A549 (cell line): ENCODE data around the gene KCTD18. TPM values are rescaled to one million over a fixed set of nuclear protein-coding genes. Genes with fewer than 3 reads are reported as not detected.

Experiments
- ATAC-seq, 2 experiments: fragments of 200-7000 bp in 1 of 2; fragments of >200 bp in 1 of 2; cut with Nextera tagmentation in 1 of 2; cut with Tn5 transposase in 1 of 2; 3 replicates each; pipeline versions ENCODE4 v1.8.0 to v1.9.1; 2018 to 2020; ENCODE audit warnings: mild to moderate bottlenecking in 1 of 2, moderate library complexity in 1 of 2
- CTCF ChIA-PET: fragments of 300-600 bp; sonication (Branson Sonifier 250); formaldehyde crosslinking; extraction: SDS; loops from one replicate; lab custom pipeline; 2021; ENCODE audit warnings: antibody characterized with exemption, inconsistent platforms; lab: Yijun Ruan, JAX
- POLR2A ChIA-PET: fragments of 350-600 bp; formaldehyde crosslinking; extraction: SDS; loops from one replicate; lab custom pipeline; 2021; ENCODE audit warnings: antibody characterized with exemption, inconsistent platforms; lab: Yijun Ruan, JAX
- DNase-seq, 2 experiments: peaks; one replicate each; pipeline versions ENCODE4 v3.0.0 to v3.0.0-alpha.2; 2011 to 2016; ENCODE audit warnings: low read depth in 1 of 2, low spot score in 1 of 2
- FAIRE-seq: peaks from 2 replicates; lab custom pipeline; 2011; peaks lifted over from hg19 to GRCh38; lab: Jason Lieb, UNC
- H3K27ac ChIP-seq, 2 experiments: fragments of >200 bp; sonication (Bioruptor Twin); formaldehyde crosslinking; 3 replicates each; pipeline ENCODE4 v1.5.1; 2016 to 2017
- H3K4me1 ChIP-seq: fragments of >200 bp; sonication (Bioruptor Twin); formaldehyde crosslinking; 3 replicates; pipeline ENCODE4 v1.6.1; 2016
- H3K4me2 ChIP-seq: fragments of >200 bp; sonication (Bioruptor Twin); formaldehyde crosslinking; 3 replicates; pipeline ENCODE4 v1.6.1; 2016
- H3K4me3 ChIP-seq: fragments of >200 bp; sonication (Bioruptor Twin); formaldehyde crosslinking; 3 replicates; pipeline ENCODE4 v1.5.1; 2016
- H3K9me3 ChIP-seq: fragments of >200 bp; sonication (Bioruptor Twin); formaldehyde crosslinking; 3 replicates; pipeline ENCODE4 v1.6.1; 2016
- CBX2 ChIP-seq: fragments of 200-600 bp; sonication (generic); IDR thresholded peaks from 2 replicates; pipeline ENCODE4 v1.6.1; 2016; ENCODE audit warnings: low read depth, mild to moderate bottlenecking, borderline replicate concordance
- CBX8 ChIP-seq: fragments of 200-600 bp; sonication (generic); IDR thresholded peaks from 2 replicates; pipeline ENCODE4 v1.6.1; 2016
- CEBPB ChIP-seq, 2 experiments: fragments of >200 bp in 1 of 2; sonication (Bioruptor Twin) in 1 of 2; formaldehyde crosslinking in 1 of 2; IDR thresholded peaks; 2 replicates each; pipeline ENCODE4 v1.6.1; 2012 to 2016
- CHD2 ChIP-seq: fragments of 150-350 bp; IDR thresholded peaks from 2 replicates; pipeline ENCODE4 v1.6.1; 2014; ENCODE audit warnings: low read length; ENCODE audit not compliant: partially characterized antibody
- EP300 ChIP-seq, 2 experiments: fragments of >200 bp; sonication (Bioruptor Twin); formaldehyde crosslinking; IDR thresholded peaks; 2 replicates in 1 of 2; 3 replicates in 1 of 2; pipeline ENCODE4 v1.6.1; 2016 to 2017
- FOXS1 ChIP-seq: fragments of 250-450 bp; sonication (Bioruptor Pico); IDR thresholded peaks from 2 replicates; pipeline ENCODE4 v1.5.0; 2020; ENCODE audit warnings: mild to moderate bottlenecking, moderate library complexity
- HDAC2 ChIP-seq: fragments of 200-600 bp; sonication (generic); IDR thresholded peaks from 2 replicates; pipeline ENCODE4 v1.6.1; 2016
- HOXB5 ChIP-seq: fragments of 250-450 bp; sonication (Bioruptor Pico); IDR thresholded peaks from 2 replicates; pipeline ENCODE4 v1.5.0; 2020; ENCODE audit warnings: mild to moderate bottlenecking, moderate library complexity
- JUNB ChIP-seq: fragments of >200 bp; sonication (Bioruptor Twin); formaldehyde crosslinking; IDR thresholded peaks from 2 replicates; pipeline ENCODE4 v1.6.1; 2016
- MAZ ChIP-seq: fragments of 150-350 bp; IDR thresholded peaks from 2 replicates; pipeline ENCODE4 v1.6.1; 2014; ENCODE audit warnings: antibody characterized with exemption, low read depth, low read length, borderline replicate concordance
- MYC ChIP-seq: IDR thresholded peaks from 2 replicates; pipeline ENCODE4 v1.6.1; 2012; ENCODE audit warnings: mild to moderate bottlenecking, inconsistent platforms, low read length, improper control_type of control experiment, borderline replicate concordance
- NFE2L2 ChIP-seq: fragments of 150-350 bp; conservative IDR thresholded peaks from 2 replicates; pipeline ENCODE4 v1.6.1; 2014; ENCODE audit warnings: low read length
- NPAS2 ChIP-seq: fragments of 250-450 bp; sonication (Bioruptor Pico); IDR thresholded peaks from 2 replicates; pipeline ENCODE4 v1.8.0; 2022; ENCODE audit warnings: mild to moderate bottlenecking, moderate library complexity, borderline replicate concordance
- PHF8 ChIP-seq: fragments of 200-600 bp; sonication (generic); IDR thresholded peaks from 2 replicates; pipeline ENCODE4 v1.6.1; 2016; ENCODE audit warnings: low read depth, mild to moderate bottlenecking, antibody characterized with exemption, moderate library complexity, borderline replicate concordance
- POLR2AphosphoS2 ChIP-seq: conservative IDR thresholded peaks from 2 replicates; pipeline ENCODE4 v1.6.1; 2012; ENCODE audit warnings: low read length, improper control_type of control experiment, inconsistent platforms
- RAD21 ChIP-seq, 2 experiments: fragments of >200 bp in 1 of 2; sonication (Bioruptor Twin) in 1 of 2; formaldehyde crosslinking in 1 of 2; IDR thresholded peaks in 1 of 2; conservative IDR thresholded peaks in 1 of 2; 2 replicates in 1 of 2; 3 replicates in 1 of 2; pipeline ENCODE4 v1.6.1; 2012 to 2018; ENCODE audit warnings: inconsistent platforms in 1 of 2
- RFX5 ChIP-seq: fragments of 450-650 bp; IDR thresholded peaks from 2 replicates; pipeline ENCODE4 v1.7.1; 2014; ENCODE audit warnings: antibody characterized with exemption, mild to moderate bottlenecking, moderate library complexity
- RNF2 ChIP-seq: fragments of 200-600 bp; sonication (generic); IDR thresholded peaks from 2 replicates; pipeline ENCODE4 v1.6.1; 2016; ENCODE audit warnings: low read depth, mild to moderate bottlenecking, antibody characterized with exemption, moderate library complexity, borderline replicate concordance
- SMC3 ChIP-seq: fragments of >200 bp; sonication (Bioruptor Twin); formaldehyde crosslinking; IDR thresholded peaks from 3 replicates; pipeline ENCODE4 v1.6.1; 2018; ENCODE audit warnings: inconsistent platforms
- SREBF2 ChIP-seq: fragments of 450-650 bp; IDR thresholded peaks from 2 replicates; pipeline ENCODE4 v1.6.1; 2014; ENCODE audit warnings: mild to moderate bottlenecking, moderate library complexity
- ZC3H11A ChIP-seq: fragments of 450-650 bp; IDR thresholded peaks from 2 replicates; pipeline ENCODE4 v1.6.1; 2014; ENCODE audit warnings: antibody characterized with exemption, mild to moderate bottlenecking
- ZNF302 ChIP-seq: fragments of 250-450 bp; sonication (Bioruptor Pico); IDR thresholded peaks from 2 replicates; pipeline ENCODE4 v1.9.0; 2021; ENCODE audit warnings: inconsistent platforms, mild to moderate bottlenecking, moderate library complexity
- WGBS: methylation state at CpG from one replicate; pipeline ENCODE4 v1.1.6; 2017; ENCODE audit errors: missing lambda C conversion rate; 5-methylcytosine and 5-hydroxymethylcytosine counted together
- polyA plus RNA-seq, 4 experiments: library from polyadenylated mRNA; depleted of rRNA in 3 of 4; stranded (reverse); fragments of >200 nt; fragmentation: RNase III in 1 of 4; extraction: RNeasy Plus Mini Kit Qiagen cat#74134 plus additional on column Dnase treatment in 1 of 4; gene quantifications; 2 replicates in 3 of 4; 3 replicates in 1 of 4; pipeline ENCODE4 v1.2.3, GENCODE V29; 2011 to 2017
- TF ChIP-seq, protein P1 (sequence below): fragments of 200-600 bp; sonication (generic); IDR thresholded peaks from 2 replicates; pipeline ENCODE4 v1.6.1; 2016; ENCODE audit warnings: antibody characterized with exemption, mild to moderate bottlenecking, moderate library complexity
- TF ChIP-seq, protein P2 (sequence below): fragments of >200 bp; sonication (Bioruptor Twin); formaldehyde crosslinking; IDR thresholded peaks from 3 replicates; pipeline ENCODE4 v1.6.1; 2016
- TF ChIP-seq, protein P3 (sequence below): fragments of 150-350 bp; IDR thresholded peaks from 2 replicates; pipeline ENCODE4 v1.6.1; 2014; ENCODE audit warnings: low read depth, mild to moderate bottlenecking, low read length

The KCTD18 gene
- polyA plus RNA-seq, 2 of the 4 experiments (the other 2 are of a cell fraction), result 12.2 to 21.3 TPM

DNA sequence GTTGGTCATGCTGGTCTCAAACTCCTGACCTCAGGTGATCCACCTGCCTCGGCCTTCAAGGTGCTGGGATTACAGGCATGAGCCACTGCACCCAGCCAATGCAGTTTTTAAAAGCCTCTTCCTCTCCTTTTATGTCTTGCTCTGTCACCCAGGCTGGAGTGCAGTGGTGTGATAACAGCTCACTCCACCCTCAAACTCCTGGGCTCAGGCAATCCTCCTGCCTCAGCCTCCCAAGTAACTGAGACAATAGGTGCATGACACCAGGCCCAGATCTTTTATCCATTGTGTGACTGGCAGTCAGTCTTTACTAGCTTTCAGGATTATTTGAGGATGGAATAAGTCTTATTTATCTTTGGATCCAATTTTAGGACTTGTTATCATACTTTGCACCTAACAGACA lies 13.2 kb downstream of the KCTD18 start:
- Histone ChIP-seq H3K4me2 (no peak overlapping the region), H3K9me3 (no peaks in the 10 kb centered on the region), H3K4me3 (no peak overlapping the region), H3K4me1 (no peaks in the 10 kb centered on the region), H3K27ac (no peak overlapping the region)
- FAIRE-seq (no peak), DNase-seq (no peak), ATAC-seq (no peak)
- no peak for TF ChIP-seq ZNF302 (CRISPR knock-in tag)
- no peak for TF ChIP-seq HDAC2
- TF ChIP-seq POLR2AphosphoS2, result no peak
- TF ChIP-seq, protein P1, sequence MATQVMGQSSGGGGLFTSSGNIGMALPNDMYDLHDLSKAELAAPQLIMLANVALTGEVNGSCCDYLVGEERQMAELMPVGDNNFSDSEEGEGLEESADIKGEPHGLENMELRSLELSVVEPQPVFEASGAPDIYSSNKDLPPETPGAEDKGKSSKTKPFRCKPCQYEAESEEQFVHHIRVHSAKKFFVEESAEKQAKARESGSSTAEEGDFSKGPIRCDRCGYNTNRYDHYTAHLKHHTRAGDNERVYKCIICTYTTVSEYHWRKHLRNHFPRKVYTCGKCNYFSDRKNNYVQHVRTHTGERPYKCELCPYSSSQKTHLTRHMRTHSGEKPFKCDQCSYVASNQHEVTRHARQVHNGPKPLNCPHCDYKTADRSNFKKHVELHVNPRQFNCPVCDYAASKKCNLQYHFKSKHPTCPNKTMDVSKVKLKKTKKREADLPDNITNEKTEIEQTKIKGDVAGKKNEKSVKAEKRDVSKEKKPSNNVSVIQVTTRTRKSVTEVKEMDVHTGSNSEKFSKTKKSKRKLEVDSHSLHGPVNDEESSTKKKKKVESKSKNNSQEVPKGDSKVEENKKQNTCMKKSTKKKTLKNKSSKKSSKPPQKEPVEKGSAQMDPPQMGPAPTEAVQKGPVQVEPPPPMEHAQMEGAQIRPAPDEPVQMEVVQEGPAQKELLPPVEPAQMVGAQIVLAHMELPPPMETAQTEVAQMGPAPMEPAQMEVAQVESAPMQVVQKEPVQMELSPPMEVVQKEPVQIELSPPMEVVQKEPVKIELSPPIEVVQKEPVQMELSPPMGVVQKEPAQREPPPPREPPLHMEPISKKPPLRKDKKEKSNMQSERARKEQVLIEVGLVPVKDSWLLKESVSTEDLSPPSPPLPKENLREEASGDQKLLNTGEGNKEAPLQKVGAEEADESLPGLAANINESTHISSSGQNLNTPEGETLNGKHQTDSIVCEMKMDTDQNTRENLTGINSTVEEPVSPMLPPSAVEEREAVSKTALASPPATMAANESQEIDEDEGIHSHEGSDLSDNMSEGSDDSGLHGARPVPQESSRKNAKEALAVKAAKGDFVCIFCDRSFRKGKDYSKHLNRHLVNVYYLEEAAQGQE, result no peak
- TF ChIP-seq RAD21 (conservative IDR thresholded peaks at IDR 0.05 in 1 of 2, IDR thresholded peaks at IDR 0.05 in 1 of 2), result no peak
- TF ChIP-seq JUNB, result no peak
- TF ChIP-seq RFX5, result no peak
- TF ChIP-seq MYC, result no peak
- no peak for TF ChIP-seq CEBPB (IDR thresholded peaks at IDR 0.05)
- no peak for TF ChIP-seq HOXB5
- TF ChIP-seq CBX8, result no peak
- TF ChIP-seq, protein P2, sequence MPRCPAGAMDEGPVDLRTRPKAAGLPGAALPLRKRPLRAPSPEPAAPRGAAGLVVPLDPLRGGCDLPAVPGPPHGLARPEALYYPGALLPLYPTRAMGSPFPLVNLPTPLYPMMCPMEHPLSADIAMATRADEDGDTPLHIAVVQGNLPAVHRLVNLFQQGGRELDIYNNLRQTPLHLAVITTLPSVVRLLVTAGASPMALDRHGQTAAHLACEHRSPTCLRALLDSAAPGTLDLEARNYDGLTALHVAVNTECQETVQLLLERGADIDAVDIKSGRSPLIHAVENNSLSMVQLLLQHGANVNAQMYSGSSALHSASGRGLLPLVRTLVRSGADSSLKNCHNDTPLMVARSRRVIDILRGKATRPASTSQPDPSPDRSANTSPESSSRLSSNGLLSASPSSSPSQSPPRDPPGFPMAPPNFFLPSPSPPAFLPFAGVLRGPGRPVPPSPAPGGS, result no peak
- TF ChIP-seq MAZ, result no peak
- TF ChIP-seq ZC3H11A, result no peak
- TF ChIP-seq NPAS2 (CRISPR knock-in tag), result no peak
- no peak for TF ChIP-seq CBX2
- no peak for TF ChIP-seq PHF8
- TF ChIP-seq SMC3, result no peak
- POLR2A ChIA-PET, result no interaction called here
- 100% methylated on average over 1 of the region's 1 CpG for WGBS
- CTCF ChIA-PET, result interaction anchor here (0.5 to 2.5 kb wide), 3 partner anchors 13 to 207 kb away, joined by 3 to 8 read pairs (median 8); no protein-coding TSS in a partner anchor

DNA sequence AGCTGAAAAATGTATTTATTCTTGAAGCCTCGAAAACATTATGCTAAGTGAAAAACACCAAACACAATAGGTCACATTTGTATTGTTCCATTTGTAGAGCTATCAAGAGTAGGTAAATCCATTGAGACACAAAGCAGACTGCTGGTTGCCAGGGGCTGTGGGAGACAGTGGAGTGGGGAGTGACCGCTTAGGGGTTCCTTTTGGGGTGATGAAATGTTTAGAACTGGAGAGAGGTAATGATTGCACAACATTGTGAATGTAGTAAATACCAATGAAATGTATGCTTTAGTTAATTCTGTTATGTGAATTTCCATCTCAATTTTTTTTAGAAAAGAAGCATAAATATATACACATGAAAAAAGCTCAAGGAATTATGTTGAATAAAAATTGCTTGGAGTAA lies 15.8 kb downstream of the KCTD18 start:
- FAIRE-seq (no peak), ATAC-seq (no peak), DNase-seq (no peak)
- 90% methylated on average over 2 of the region's 2 CpGs for WGBS
- H3K4me3 ChIP-seq, result no peak overlapping the region
- CTCF ChIA-PET, result interaction anchor here (1.0 to 2.1 kb wide), 6 partner anchors 10 to 520 kb away, joined by 3 to 9 read pairs (median 8); partner anchors contain the start of gene KCTD18
- TF ChIP-seq, protein P3, sequence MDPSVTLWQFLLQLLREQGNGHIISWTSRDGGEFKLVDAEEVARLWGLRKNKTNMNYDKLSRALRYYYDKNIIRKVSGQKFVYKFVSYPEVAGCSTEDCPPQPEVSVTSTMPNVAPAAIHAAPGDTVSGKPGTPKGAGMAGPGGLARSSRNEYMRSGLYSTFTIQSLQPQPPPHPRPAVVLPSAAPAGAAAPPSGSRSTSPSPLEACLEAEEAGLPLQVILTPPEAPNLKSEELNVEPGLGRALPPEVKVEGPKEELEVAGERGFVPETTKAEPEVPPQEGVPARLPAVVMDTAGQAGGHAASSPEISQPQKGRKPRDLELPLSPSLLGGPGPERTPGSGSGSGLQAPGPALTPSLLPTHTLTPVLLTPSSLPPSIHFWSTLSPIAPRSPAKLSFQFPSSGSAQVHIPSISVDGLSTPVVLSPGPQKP, result no peak
- TF ChIP-seq EP300 (IDR thresholded peaks at IDR 0.05) (no peak), CHD2 (no peak), FOXS1 (CRISPR knock-in tag) (no peak), SREBF2 (no peak), CEBPB (IDR thresholded peaks at IDR 0.05) (no peak), NFE2L2 (no peak), RNF2 (no peak), NPAS2 (CRISPR knock-in tag) (no peak)
- TF ChIP-seq, protein P1, result no peak
- no peak overlapping the region for H3K27ac ChIP-seq
- H3K4me2 ChIP-seq, result no peak overlapping the region
- H3K9me3 ChIP-seq, result 0 out of 3 replicates have a peak, but pooled peaks cover 3% of the 10 kb centered on the region
- POLR2A ChIA-PET, result interaction anchor here (1.0 kb wide), 1 partner anchor 13 kb away, joined by 3 read pairs; no protein-coding TSS in a partner anchor
- H3K4me1 ChIP-seq, result no peaks in the 10 kb centered on the region
